Stimulated activated CD8-positive, alpha-beta memory T cell treated with anti-CD3 and anti-CD28 coated beads, Interleukin-2, amount 100 ng/mL, for 48 hours (primary cell): ENCODE measurements around the gene EEIG1.
"Not testable (repeated sequence)": the region's sequence is repeated elsewhere in the genome, so short reads cannot be mapped to it uniquely, and the experiment has no call there.

Source experiments
- DNase-seq, 2 donors: peaks; one replicate each; pipeline ENCODE4 v3.0.0-alpha.2; 2020; ENCODE audit warnings: low read depth in 2 of 2

Gene EEIG1

GRCh38 chr9:127980706-127981558 is at the start of gene EEIG1:
Gene EEIG1, minus strand, starts transcription at chr9:127980989. Its CDS starts 852 bp downstream, at chr9:127980137.
- peak; percentile 96 to 97 for DNase-seq

DNA sequence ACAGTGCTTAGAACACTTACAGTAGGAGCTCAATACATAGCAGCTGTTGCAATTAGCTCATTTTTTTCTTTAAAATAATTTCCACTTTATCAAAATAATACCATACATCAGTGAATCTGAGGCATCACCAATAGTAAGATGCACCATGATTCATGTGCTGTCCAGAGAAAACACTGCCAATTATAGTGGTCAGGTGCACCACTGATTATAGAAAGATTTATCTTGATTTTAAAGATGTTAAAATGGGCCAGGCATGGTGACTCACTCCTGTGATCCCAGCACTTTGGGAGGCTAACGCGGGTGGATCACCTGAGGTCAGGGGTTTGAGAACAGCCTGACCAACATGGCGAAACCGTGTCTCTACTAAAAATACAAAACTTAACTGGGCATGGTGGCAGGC is 46.9 kb upstream of the EEIG1 start:
- no peak for DNase-seq

DNA sequence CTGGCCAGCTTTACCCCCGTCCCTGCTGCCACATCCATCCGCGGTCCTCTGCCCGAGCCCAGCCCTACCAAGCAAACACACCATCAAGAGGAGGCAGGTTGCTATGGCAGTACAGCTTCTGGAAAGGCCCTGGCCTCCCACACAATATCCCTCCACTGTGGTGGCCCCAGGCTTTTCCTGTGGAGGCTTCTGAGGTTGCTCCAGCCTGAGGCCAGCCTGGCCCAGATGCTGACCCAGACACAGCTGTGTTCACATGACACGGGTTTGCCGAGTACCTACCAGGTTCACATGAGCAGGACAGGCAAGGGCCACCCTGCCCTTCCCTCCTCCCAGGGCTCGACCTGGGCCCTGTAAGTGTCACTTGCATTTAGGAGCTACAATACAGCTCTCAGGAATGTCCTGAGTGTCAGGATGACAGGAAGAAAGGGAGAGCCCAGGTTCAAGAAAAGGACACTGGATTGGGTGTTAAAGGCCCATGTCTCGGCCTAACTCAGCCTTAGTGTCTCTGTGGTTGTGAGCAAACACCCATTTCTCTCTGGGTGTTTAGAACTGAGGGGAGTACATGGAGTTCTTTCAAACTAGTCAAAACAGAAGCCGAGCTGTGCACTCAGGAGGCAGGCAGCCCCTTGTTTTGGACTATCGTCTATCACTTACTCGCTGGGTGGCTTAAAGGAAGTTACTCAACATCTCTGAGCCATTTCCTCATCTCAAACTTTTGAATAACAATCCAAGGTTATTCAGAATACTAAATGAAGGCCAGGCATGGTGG is 46.2 kb upstream of the EEIG1 start:
- DNase-seq = peak in 1 of 2 donors; percentile 30

DNA sequence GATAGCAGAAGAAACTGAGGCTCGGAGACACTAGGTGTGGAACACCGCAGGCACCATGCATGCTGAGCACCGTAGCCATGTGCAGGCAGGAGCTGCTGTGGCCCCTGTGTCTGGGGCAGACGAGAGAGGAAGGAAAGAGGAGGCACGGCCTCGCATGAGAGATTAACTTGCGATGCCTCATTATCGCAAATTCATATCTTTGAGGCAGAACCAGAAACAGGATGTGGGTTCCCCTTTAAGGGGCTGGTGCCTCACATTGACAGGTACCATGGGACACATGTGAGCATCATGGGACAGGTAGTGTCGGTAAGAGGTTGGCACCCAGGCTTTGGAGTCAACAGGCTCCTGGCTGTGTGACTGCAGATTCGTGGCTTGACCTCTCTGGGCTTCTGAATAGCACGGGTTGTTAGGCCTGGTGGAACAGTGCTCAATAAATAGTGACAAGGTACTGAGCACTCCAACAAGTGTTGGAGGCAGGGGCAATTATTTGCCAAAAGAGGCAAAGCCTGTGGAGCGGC is 45.5 kb upstream of the EEIG1 start:
- peak in 1 of 2 donors; percentile 41 for DNase-seq

DNA sequence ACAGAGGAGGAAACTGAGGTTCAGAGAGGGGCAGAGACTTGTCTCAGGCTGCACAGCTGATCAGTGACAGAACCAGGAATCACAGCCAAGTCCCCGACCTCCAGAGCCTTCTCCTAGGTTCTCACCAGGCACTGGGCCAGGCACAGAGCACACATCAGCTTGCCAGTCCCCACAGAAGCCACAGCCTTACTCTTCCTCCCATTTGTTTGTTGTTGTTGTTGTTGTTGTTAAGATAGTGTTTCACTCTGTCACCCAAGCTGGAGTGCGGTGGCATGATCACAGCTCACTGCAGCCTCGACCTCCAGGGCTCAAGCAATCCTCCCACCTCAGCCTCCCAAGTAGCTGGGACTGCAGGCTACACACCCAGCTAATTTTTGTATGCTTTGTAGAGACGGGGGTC is 44.9 kb upstream of the EEIG1 start:
- DNase-seq = no peak

DNA sequence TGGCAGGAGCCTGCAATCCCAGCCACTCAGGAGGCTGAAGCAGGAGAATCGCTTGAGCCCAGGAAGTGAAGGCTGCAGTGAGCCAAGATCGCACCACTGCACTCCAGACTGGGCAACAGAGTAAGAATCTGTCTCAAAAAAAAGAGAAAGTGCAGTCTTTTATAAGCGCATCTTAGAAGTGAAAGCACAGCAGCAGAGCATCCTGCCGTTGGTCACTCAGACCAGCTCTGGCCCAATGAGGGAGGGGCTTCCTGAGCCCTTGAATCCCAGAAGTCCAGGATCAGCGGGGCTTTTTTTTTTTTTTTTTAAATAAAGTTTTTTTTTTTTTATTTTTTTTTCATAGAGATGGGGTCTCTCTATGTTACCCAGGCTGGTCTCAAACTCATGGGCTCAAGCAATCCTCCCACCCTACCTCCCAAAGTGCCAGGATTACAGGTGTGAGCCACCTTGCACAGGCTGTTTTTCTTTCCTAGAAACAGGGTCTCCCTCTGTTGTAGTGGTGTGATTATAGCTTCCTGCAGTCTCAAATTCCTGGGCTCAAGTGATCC is 44.0 kb upstream of the EEIG1 start:
- no peak for DNase-seq

DNA sequence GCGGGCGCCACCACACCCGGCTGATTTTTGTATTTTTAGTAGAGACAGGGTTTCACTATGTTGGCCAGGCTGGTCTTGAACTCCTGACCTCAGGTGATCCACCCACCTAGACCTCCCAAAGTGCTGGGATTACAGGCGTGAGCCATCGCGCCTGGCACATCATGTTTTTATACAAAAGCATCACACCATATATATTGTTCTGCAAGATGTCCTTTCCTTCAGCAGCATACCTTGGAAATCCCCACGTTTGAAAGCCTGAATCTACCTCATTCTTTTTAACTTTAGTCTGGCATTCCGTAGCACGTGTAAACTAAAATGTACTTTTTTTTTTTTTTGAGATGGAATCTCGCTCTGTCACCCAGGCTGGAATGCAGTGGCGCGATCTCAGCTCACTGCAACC is 42.9 kb upstream of the EEIG1 start:
- not testable (repeated sequence) for DNase-seq

DNA sequence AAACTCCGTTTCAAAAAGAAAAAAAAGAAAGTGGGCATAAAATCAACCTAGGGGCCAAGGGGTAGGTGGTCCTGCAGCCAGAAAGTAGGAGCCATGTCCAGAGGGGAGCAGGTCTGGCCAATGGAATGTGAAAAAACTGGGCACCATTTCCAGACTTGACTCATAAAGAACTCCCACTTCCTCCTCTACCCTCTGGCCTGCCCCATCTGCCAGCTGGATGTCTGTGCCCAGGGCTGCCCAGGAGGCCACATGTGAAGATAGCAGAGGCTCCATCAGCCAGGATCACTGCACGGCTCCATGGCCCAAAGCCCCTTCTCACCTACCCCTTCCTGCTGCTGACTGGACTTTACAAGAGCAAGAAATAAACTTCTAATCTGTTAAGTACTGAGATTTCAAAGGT is 42.1 kb upstream of the EEIG1 start:
- no peak for DNase-seq

DNA sequence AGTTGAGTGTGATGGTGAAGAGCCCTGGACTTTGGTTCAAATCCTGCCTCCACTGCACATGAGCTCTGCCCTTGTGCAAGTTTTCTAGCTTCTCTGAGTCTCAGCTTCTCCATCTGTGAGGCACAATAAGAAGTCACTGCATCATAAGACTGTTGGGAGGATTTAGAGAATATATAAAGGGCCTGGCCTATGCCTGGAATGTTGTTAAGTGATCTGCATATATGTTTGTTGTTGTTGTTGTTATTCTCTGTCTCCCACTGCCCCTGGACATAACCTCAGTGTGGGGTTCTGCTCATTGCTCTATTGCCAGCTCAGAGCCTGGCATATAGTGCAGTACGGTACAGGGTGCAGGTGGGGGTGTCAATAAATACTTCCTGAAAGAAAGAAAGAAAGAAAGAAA is 40.3 kb upstream of the EEIG1 start:
- DNase-seq = no peak

DNA sequence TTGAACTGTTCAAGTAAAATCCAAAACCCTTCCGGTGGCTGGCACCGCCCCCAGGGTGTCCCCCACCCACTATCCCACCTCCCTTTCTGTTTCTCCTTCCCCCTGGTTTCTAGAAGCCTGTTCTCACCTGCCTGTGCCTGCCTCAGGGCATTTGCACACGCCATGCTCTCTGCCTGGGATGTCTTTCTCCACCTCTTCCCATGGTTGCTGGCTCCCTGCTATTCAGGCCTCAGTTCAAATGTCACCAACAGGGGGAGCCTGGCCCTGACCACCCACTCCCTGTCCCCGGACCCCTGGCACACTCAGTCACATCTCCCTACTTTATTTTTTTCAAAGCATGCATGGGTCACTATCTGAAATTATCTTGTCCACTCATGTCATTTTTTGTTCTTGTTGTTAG is 39.9 kb upstream of the EEIG1 start:
- no peak for DNase-seq

- no peak for DNase-seq
Observed at GRCh38 chr9:128015696-128016095, 34.9 kb upstream of the EEIG1 start.

DNA sequence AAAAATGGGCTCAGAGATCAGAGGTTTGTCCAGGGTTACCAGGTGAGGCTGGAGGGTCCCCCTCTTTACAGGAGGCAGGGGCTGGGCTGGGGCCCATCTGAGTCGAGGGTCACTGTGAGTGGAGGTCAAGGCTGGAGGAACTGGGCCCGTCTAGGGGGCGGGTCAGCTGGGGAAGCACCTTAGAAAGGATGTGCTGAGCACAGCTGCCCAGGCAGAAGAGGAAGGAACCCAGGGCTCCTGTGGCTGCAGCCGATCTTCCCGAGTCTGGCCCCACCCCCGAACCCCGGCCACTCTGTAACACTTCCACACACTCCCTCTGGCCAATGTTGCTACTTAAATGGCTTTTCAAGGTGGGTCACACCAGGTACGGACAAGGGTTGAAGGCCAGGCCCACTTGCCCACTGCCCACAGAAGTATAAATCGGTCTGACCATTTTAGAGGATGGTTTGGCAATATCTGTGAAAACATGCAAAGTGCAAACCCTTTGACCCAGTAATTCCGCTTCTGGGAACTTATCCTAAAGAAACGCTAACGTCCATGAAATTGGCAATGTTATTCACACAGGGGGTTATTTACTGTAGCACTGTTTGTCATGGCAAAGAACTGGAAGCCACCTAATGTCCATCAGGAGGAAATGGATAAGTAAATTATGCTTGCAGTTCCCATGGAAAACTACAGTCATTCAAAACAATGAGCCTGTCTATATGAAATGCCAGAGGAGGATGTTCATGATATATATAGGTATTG is 30.5 kb upstream of the EEIG1 start:
- no peak for DNase-seq

DNA sequence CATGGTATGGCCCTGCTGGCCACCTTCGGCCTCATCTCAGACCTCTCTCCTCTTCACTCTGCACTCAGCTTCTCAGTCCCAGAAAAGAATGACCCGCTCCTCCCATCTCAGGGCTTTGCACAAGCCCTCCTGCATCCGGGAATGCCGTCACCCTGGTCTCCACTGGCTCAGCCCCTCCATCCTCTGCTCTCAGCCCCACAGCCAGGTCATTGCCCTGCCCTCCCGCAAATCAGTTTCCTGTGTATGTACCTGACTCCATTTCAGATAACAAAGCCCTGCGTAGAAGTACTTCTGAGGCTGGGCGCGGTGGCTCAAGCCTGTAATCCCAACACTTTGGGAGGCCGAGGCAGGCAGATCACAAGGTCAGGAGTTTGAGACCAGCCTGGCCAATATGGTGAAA is 28.9 kb upstream of the EEIG1 start:
- no peak for DNase-seq

GRCh38 chr9:128008171-128008570 is 27.4 kb upstream of the EEIG1 start:
- DNase-seq = no peak

DNA sequence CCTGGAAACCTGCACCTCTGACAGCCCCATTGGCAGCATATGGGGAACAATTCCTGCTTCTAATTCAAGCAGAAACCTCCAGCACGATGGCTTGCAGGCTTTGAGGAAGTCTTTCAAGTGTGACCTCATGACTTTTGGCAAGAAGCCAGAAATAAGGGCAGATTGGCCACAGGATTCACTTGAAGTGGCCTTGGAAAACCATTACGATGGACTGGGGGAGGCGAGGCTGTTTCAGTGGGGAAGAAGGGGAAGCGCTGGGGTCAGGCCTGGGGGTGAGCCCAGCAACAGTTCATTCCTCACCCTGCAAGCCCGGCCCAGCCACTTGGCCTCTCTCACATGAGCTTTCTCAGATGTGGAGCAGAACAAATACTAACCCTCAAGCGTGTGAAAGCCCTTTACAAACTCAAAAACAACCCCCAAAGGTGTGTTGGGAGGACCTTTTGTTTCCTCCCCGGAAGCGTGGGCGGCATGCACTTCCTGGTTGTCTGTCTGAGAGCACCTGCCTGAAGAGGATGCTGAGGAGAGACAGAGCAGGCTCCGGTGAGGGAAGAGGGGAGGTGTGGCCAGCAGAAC is 26.9 kb upstream of the EEIG1 start:
- peak; percentile 73 to 80 for DNase-seq

- no peak for DNase-seq
Observed at GRCh38 chr9:128006332-128006996, 25.7 kb upstream of the EEIG1 start.

- no peak for DNase-seq
Observed at GRCh38 chr9:128005923-128006322, 25.1 kb upstream of the EEIG1 start.

- no peak for DNase-seq
Observed at GRCh38 chr9:128003966-128004604, 23.3 kb upstream of the EEIG1 start.

GRCh38 chr9:128002959-128003358 is 22.2 kb upstream of the EEIG1 start:
- DNase-seq = no peak

- DNase-seq = no peak
Observed at GRCh38 chr9:128001779-128002298, 21.1 kb upstream of the EEIG1 start.
